Occipital lobe (tissue), 2 donors: ENCODE results near the gene CEP78. TPM values are rescaled to one million over a fixed set of nuclear protein-coding genes. Genes with fewer than 3 reads are reported as not detected.
"Not testable (repeated sequence)": the region's sequence is repeated elsewhere in the genome, so short reads cannot be mapped to it uniquely, and the experiment has no call there.

Source experiments
- DNase-seq: peaks from one replicate; lab custom pipeline; 2025; lab: John Stamatoyannopoulos, UW
- total RNA-seq: library from RNA; depleted of rRNA; stranded (reverse); fragments of >200 nt; gene quantifications from one replicate; pipeline ENCODE4 v1.2.3, GENCODE V29; 2014

Gene CEP78
- total RNA-seq, 1 donor from 2014 or later: 62.1 TPM

DNA sequence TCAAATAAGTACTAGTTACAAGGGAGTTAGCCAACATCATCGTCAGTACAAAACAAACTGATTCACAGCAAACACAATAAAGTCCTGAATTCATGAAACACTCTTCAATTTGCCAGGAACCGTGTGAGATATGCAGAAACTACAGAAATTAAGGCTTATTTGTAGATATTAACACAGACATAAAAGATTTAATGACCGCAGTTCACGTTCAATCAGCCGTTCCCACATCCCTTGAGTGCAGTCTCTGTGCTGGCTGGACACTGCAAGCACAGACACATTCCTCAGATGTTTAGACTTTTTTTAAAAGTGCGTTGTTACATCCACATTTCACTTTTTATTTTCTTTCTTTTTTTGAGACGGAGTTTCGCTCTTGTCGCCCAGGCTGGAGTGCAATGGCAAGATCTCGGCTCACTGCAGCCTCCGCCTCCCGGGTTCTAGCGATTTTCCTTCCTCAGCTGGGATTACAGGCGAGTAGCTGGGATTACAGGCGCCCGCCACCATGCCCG lies 566 bp upstream of the CEP78 start:
- DNase-seq: no peak

- no peak for DNase-seq
Measured at GRCh38 chr9:78236551-78236910, 656 bp downstream of the CEP78 start.

DNA sequence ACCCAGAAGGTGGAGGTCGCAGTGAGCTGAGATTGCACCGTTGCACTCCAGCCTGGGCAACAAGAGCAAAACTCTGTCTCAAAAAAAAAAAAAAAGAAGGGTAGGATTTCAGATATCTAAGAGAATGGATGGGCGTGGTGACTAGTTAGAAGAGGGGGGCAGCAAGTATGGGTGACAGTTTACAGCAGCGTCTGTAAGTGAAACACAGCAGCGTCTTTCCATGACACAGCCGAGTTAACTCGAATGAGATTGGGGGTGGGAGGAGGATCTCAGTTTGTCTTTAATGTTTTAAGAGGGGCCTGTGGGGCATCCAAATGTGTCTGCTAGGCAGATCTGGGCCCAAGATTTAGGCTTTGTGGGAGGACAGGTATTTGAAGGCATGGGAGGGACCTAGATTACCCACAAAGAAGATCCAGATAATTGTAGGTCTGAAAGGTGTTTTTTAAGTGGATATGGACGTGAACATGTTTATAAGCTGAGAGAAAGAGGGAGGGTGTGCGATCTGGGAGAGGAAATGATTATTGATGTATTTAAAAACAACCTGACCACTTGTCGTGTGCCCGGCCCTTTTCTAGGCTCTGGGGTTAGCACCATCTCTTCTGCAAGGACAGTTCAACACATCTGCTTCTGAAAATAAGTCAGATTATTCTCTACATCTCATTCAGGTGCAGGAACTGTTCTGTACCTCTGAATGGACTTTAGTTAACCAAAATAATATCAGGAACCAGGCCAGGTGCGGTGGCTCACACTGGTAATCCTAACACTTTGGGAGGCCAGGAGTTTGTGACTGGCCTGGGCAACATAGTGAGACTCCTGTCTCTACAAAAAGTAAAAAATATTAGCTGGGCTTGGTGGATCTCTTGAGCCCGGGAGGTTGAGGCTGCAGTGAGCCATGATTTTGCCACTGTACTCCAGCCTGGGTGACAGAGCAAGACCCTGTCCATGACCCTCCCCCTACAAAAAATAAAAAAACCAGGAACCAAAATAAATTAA lies 2.5 kb downstream of the CEP78 start:
- no peak for DNase-seq

GRCh38 chr9:78239506-78239905 lies 3.6 kb downstream of the CEP78 start:
- DNase-seq: no peak

DNA sequence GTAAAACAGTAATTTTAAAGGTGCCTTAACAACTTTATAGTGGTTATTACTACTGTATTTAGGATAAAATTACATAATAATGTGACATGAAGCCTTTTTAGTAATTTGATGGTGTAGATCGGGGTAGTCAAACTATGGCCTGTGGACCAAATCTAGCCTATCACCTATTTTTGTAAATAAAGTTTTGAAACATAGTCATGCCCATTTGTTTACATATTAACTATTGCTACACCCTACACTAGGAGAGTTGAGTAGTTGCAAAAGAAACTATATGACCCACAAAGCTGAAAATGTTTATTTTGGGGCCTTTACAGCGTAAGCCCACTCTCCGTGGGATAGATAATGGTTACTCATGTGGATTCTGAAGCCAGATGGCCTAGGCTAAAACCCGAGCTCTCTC lies 6.2 kb downstream of the CEP78 start:
- no peak for DNase-seq

DNA sequence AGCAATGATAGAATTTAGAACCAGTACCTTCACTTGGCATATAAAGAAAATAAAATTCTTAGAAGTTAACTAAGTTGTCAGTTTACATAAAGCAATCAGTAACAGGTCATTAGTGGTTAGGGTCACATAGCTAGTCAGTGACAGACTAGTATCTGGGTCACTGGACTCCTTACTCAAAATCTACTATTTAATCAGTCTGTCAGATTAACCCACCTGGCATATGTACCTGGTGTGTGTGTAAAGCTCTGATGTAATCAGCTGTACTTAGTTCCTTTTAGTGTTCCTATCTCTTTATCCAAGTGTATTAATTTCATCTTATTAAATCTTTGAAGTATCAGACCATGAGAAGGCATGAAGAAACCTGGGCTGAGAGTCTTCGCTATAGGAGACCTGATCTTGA lies 7.3 kb downstream of the CEP78 start:
- no peak for DNase-seq

DNA sequence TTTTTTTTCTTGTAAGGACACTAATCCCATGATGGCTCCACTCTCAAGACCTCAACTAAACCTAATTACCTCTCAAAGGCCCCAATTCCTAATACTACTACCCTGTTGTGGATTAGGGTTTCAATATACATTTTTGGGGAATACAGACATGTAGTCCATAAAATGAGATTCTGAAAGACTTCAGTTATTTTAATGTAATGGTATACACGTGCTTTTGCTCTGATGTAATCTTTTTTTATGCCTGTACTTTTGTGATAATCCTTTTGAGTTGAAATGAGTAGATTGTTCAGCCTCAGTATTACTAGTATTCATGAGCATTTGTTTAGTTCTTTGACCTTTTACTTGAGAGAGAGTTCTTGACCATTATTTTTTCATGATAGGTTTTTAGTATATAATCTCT lies 9.5 kb downstream of the CEP78 start:
- no peak for DNase-seq

- no peak for DNase-seq
Measured at GRCh38 chr9:78248635-78249034, 12.8 kb downstream of the CEP78 start.

DNA sequence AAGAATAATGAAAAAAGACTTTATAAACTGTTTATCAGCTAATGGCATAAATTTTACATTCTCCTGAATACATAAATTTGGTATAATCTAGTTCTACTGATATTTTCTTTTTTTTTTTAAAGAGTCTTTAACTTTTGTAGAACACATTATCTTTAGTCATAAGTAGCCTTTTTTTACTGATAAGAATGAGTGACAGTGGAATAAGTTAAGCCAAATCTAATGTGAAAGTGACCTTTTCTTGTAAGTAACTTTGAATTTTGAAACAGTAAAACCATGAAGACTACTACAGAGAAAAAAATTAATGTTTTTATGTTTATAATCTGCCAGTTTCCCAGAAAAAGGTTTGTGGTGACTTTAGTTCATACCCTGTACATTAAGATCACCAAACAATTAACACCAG lies 13.7 kb downstream of the CEP78 start:
- no peak for DNase-seq

DNA sequence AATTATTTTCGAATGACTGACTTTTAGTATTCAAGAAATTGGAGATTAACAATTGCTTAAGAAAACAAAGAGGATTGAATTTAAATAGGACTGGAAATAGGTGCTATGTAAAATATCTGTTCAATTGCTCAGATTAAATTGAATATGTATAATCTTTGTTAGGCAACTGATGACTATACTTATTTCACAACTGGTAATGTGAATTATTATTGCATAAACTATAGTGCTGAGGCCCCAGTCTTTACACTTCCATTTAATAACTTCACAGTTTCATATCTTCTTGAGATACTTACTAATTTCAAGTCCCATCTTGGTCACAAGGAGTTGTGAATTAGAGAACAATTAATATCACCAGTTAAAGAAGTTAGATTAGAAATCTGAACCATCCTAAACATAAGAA lies 16.7 kb downstream of the CEP78 start:
- no peak for DNase-seq

GRCh38 chr9:78253285-78253684 lies 17.4 kb downstream of the CEP78 start:
- DNase-seq: no peak

DNA sequence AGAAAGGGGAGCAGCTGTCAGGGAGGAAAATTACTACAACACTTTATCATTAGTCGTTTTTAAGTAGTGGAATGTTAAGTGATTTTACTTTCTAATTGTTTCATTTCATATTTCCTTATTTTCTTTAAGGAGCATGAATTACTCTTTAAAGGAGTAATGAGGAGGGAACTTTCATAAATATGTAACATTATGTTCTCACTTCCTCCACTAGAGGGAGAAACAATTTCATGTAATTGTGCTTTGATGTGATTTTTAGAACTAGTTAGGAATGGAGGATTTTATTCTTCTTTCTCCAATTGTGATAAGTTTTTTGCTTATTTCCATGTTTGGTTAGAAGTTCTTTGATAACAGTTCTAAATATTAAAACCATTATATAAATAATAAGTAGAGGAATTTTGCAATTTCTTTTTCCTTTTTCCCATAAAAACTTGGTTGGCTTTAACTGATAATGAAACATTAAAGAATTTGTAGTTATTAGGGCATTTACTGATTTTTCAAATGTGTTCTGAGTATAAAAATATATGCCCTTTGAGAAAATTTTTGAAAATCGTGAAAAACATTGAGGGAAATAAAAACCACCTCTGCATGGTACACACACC lies 25.6 kb downstream of the CEP78 start:
- no peak for DNase-seq

DNA sequence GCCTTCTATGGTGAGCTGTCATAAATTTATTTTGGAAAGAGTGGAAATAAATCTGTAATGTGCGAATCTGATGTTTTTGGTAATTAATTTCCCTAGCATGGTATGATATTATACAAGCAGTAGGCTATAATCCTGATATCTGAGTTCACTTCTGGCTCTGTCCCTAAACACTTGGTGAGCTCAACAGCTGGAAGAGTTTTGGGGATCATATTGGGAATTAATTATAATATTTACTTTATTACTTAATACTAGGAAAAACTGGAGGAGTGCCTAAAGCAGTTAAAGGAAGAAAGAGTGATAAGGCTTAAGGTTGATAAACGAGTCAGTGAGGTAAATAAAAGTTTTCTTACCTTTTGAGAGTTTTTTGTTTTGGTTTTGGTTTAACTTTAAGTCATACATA lies 26.8 kb downstream of the CEP78 start:
- DNase-seq: no peak

GRCh38 chr9:78267889-78268288 lies 32.0 kb downstream of the CEP78 start:
- DNase-seq: no peak

DNA sequence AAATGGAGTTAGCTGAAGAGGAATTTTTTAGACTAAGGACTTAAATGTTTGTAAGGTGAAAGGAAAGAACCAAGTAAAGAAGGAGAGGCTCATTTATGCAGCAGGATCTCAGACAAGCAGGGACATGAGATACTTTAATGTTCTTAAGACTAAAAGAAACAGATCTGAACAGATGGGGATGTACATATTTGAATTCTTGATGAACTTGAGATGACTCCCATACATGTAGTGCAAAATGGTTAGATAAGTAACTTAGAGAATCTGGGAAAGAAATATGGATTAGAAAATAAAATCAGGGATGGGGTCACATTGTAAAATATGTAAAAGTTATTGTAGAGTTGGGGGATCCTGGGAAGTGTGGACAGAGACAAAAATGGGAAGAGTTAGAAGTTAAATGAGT lies 33.9 kb downstream of the CEP78 start:
- no peak for DNase-seq

- no peak for DNase-seq
Measured at GRCh38 chr9:78272307-78272706, 36.4 kb downstream of the CEP78 start.

- no peak for DNase-seq
Measured at GRCh38 chr9:78273761-78274160, 37.9 kb downstream of the CEP78 start.

GRCh38 chr9:78278177-78278777 lies 42.4 kb downstream of the CEP78 start:
- DNase-seq: no peak

DNA sequence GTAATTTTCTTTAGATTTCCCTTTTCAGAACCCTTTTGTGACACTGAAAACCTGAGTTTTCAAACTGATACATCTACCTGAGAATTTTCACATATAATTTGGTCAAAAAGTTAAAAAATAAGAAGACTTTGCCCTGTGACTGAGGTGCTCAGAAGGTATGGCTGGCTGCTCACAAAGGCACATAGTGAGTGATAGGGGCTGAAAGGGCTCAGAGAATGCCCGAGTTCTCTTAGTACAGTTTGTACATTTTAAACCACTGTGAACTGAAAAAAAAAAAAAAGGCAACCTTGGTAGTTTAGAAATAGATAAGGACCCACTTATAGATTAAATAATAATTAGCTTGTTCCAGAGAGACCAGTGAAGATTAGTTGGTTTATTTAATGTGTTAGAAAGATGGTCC lies 42.9 kb downstream of the CEP78 start:
- DNase-seq: no peak

- no peak for DNase-seq
Measured at GRCh38 chr9:78280982-78281668, 45.2 kb downstream of the CEP78 start.

DNA sequence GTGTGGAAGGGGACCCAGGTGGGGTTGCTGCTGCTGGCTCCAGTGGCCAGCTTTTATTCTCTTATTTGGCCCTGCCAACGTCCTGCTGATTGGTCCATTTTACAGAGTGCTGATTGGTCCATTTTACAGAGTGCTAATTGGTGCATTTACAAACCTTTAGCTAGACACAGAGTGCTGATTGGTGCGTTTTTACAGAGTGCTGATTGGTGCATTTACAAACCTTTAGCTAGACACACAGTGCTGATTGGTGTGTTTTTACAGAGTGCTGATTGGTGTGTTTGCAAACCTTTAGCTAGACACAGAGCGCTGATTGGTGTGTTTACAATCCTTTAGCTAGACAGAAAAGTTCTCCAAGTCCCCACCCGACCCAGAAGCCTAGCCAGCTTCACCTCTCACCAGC lies 48.3 kb downstream of the CEP78 start:
- not testable (repeated sequence) for DNase-seq

GRCh38 chr9:78286125-78286524 lies 50.2 kb downstream of the CEP78 start:
- DNase-seq: no peak
